ENCODE results near the gene NELFB.

NELFB gene

GRCh38 chr9:137254624-137255447 lies at the start of gene NELFB:
Gene NELFB, plus strand, starts transcription at chr9:137255327.
- peak; percentile 100 for DNase-seq

- DNase-seq = no peak
Observed at GRCh38 chr9:137206602-137207001, 48.5 kb upstream of the NELFB start.

- DNase-seq = no peak
Observed at GRCh38 chr9:137211532-137211931, 43.6 kb upstream of the NELFB start.

GRCh38 chr9:137212520-137212919 lies 42.6 kb upstream of the NELFB start:
- no peak for DNase-seq

- DNase-seq = no peak
Observed at GRCh38 chr9:137213160-137214060, 41.7 kb upstream of the NELFB start.

GRCh38 chr9:137214620-137215019 lies 40.5 kb upstream of the NELFB start:
- no peak for DNase-seq

GRCh38 chr9:137215196-137215986 lies 39.7 kb upstream of the NELFB start:
- no peak for DNase-seq

- no peak for DNase-seq
Observed at GRCh38 chr9:137216188-137216965, 38.8 kb upstream of the NELFB start.

- DNase-seq = no peak
Observed at GRCh38 chr9:137217276-137218211, 37.6 kb upstream of the NELFB start.

GRCh38 chr9:137218212-137218753 lies 36.8 kb upstream of the NELFB start:
- DNase-seq = no peak

GRCh38 chr9:137218754-137219271 lies 36.3 kb upstream of the NELFB start:
- no peak for DNase-seq

GRCh38 chr9:137219757-137220316 lies 35.3 kb upstream of the NELFB start:
- DNase-seq = no peak

GRCh38 chr9:137220317-137221094 lies 34.6 kb upstream of the NELFB start:
- DNase-seq = no peak

- DNase-seq = no peak
Observed at GRCh38 chr9:137221095-137221505, 34.0 kb upstream of the NELFB start.

- DNase-seq = no peak
Observed at GRCh38 chr9:137221506-137222111, 33.5 kb upstream of the NELFB start.

- no peak for DNase-seq
Observed at GRCh38 chr9:137222190-137223077, 32.7 kb upstream of the NELFB start, which contains the start of gene RNF208. Gene RNF208, minus strand, starts transcription at chr9:137222240. Its CDS starts 1,028 bp downstream, at chr9:137221212.
